Neural progenitor cell (in vitro differentiated cells): ENCODE results near the gene CPD.

Source experiments
- EZH2 ChIP-seq: fragments of 200-600 bp; sonication (generic); IDR thresholded peaks from 2 replicates; pipeline ENCODE4 v1.6.1; 2017; ENCODE audit warnings: antibody characterized with exemption, mild to moderate bottlenecking, moderate library complexity
- EZH2phosphoT487 ChIP-seq: fragments of 200-600 bp; sonication (generic); IDR thresholded peaks from 2 replicates; pipeline ENCODE4 v1.6.1; 2017; ENCODE audit warnings: antibody characterized with exemption
- TF ChIP-seq, protein P1 (sequence below): fragments of 200-600 bp; sonication (generic); IDR thresholded peaks from 2 replicates; pipeline ENCODE4 v1.5.1; 2017; ENCODE audit warnings: antibody characterized with exemption, mild to moderate bottlenecking

DNA sequence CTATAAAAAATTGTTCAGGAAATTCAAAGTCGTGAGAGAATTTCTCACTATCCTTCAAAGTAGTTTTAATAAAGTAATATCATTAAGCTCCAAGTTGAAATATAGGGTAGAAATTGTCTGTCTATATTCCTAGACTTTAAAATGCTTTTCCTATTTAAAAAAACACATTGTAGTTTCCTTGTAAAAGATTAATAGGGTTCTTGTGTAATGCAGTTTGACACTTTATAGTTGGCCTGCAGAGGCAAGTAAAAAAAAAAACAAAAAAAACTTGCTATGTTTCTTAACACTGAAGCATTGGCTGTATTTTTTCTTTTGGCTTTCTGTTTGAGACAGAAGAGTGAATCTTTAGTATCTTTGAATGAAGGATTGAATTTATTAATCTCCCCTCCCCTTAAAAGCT, 17.4 kb downstream of the CPD start:
- TF ChIP-seq, protein P1, sequence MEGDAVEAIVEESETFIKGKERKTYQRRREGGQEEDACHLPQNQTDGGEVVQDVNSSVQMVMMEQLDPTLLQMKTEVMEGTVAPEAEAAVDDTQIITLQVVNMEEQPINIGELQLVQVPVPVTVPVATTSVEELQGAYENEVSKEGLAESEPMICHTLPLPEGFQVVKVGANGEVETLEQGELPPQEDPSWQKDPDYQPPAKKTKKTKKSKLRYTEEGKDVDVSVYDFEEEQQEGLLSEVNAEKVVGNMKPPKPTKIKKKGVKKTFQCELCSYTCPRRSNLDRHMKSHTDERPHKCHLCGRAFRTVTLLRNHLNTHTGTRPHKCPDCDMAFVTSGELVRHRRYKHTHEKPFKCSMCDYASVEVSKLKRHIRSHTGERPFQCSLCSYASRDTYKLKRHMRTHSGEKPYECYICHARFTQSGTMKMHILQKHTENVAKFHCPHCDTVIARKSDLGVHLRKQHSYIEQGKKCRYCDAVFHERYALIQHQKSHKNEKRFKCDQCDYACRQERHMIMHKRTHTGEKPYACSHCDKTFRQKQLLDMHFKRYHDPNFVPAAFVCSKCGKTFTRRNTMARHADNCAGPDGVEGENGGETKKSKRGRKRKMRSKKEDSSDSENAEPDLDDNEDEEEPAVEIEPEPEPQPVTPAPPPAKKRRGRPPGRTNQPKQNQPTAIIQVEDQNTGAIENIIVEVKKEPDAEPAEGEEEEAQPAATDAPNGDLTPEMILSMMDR: no peak
- TF ChIP-seq EZH2: no peak
- no peak for TF ChIP-seq EZH2phosphoT487
